Transverse colon (tissue), 4 donors: ENCODE measurements around the gene TMSB10. TPM values are rescaled to one million over a fixed set of nuclear protein-coding genes. Genes with fewer than 3 reads are reported as not detected.

ENCODE experiments used
- DNase-seq: peaks from one replicate; pipeline ENCODE4 v3.0.0-alpha.2; 2019
- H3K27ac ChIP-seq, 4 donors: fragments of 200-600 bp; sonication (generic); 2 replicates each; pipeline ENCODE4 v1.5.1; 2016 to 2018; ENCODE audit warnings: inconsistent platforms in 4 of 4
- H3K27me3 ChIP-seq: fragments of 200-600 bp; sonication (generic); 2 replicates; pipeline ENCODE4 v1.5.1; 2017; ENCODE audit warnings: inconsistent platforms
- H3K36me3 ChIP-seq, 4 donors: fragments of 200-600 bp; sonication (generic); 2 replicates each; pipeline ENCODE4 v1.5.1; 2017 to 2019; ENCODE audit warnings: inconsistent platforms in 4 of 4
- H3K4me1 ChIP-seq, 4 donors: fragments of 200-600 bp; sonication (generic); 2 replicates each; pipeline ENCODE4 v1.5.1; 2017 to 2020; ENCODE audit warnings: inconsistent platforms in 4 of 4
- H3K4me3 ChIP-seq, 4 donors: fragments of 200-600 bp; sonication (generic); 1 replicate in 1 of 4; 2 replicates in 3 of 4; pipeline versions ENCODE4 v1.5.1 to v1.6.1; 2017 to 2019; ENCODE audit warnings: inconsistent platforms in 4 of 4
- H3K9me3 ChIP-seq, 2 donors: fragments of 200-600 bp; sonication (generic); 2 replicates each; pipeline ENCODE4 v1.5.1; 2017 to 2019; ENCODE audit warnings: inconsistent platforms in 2 of 2
- EP300 ChIP-seq: sonication (generic); formaldehyde crosslinking; IDR thresholded peaks from one replicate; pipeline ENCODE4 v1.6.1; 2017; ENCODE audit warnings: antibody characterized with exemption, low read depth
- POLR2A ChIP-seq: fragments of 450-650 bp; IDR thresholded peaks from one replicate; pipeline ENCODE4 v1.6.1; 2016; ENCODE audit warnings: antibody characterized with exemption, mild to moderate bottlenecking, moderate library complexity
- POLR2AphosphoS5 ChIP-seq, 3 donors: sonication (generic); formaldehyde crosslinking; IDR thresholded peaks; one replicate each; pipeline ENCODE4 v1.6.1; 2016; ENCODE audit warnings: antibody characterized with exemption in 3 of 3
- WGBS, 2 donors: methylation state at CpG; one replicate each; pipeline ENCODE4 v1.1.5; 2018; ENCODE audit warnings: low coverage in 1 of 2; 5-methylcytosine and 5-hydroxymethylcytosine counted together
- in situ Hi-C, 4 donors: fragments of 200-750 bp; cut with MboI; loops; one replicate each; pipeline versions ENCODE4 v1.15.0 to v1.15.1; 2017; ENCODE audit warnings: low sequenced_read_pairs in 3 of 4, low pct_ligation_motif_present in 1 of 4, low pct_unique_long_range_greater_than_20kb in 1 of 4
- intact Hi-C: fragments of 100-400 bp; cut with DNase I; formaldehyde crosslinking; loops from one replicate; pipeline ENCODE4 v1.15.1; 2023; ENCODE audit warnings: low total_unique reads
- total RNA-seq, 4 donors: library from RNA; depleted of rRNA; stranded (reverse); fragments of >200 nt; gene quantifications; one replicate each; pipeline ENCODE4 v1.1.0, GENCODE V29; 2016
- TF ChIP-seq, protein P1 (sequence below), 5 experiments: fragments of 200-600 bp in 3 of 5; fragments of 450-650 bp in 2 of 5; sonication (generic) in 3 of 5; IDR thresholded peaks; 1 replicate in 2 of 5; 2 replicates in 3 of 5; pipeline ENCODE4 v1.5.1; 2016 to 2017; ENCODE audit warnings: antibody characterized with exemption in 5 of 5, inconsistent platforms in 3 of 5, mild to moderate bottlenecking in 2 of 5, moderate library complexity in 1 of 5

The TMSB10 gene
- total RNA-seq, 4 donors from 2014 or later = 1,619 to 4,787 (median 3,693) TPM

DNA sequence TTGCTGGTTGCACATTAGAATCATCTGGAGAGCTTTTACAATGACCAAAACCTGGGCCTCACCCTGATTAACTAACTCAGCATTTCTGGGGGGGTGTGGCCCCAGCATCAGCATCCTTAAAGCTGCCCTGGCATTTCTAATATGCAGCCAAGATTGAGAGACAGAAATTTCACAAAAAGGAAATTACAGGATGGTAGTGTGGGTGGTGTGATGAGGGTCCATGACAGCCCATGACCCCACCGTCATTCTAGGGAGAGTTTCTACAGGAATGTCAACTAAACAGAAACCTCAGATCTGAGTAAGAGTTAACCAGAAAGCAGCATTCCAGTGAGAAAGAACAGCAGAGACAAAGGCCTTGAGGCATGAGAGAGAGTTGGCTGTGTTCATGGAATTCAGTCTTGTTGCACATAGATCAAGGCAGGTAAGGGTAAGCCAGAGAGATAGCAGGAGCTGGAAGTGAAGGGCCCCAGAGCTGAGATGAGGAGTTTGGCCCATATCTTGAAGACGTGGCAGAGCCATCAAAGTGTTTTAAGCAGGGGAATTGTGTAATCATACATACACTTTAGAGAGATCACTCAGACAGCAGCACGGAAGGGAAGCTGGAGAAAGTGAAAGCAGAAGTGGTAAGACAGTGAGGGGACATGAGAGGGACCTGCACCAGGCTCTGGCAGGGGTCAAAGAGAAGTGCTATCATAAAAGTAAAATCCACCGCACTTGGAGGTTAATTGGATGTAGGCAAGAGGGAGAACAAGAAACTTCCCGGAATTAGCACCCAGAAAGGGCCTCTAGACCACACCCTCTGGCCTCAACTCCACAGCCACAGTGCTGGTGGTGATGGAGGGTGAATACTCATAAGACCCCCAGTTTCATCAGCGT is 16.8 kb upstream of the TMSB10 start:
- no peaks in the 10 kb centered on the region for H3K36me3 ChIP-seq
- in situ Hi-C loops = no loop called here
- H3K9me3 ChIP-seq = no peaks in the 10 kb centered on the region
- TF ChIP-seq POLR2A = no peak
- no peak for TF ChIP-seq POLR2AphosphoS5 (IDR thresholded peaks at IDR 0.05)
- TF ChIP-seq, protein P1, sequence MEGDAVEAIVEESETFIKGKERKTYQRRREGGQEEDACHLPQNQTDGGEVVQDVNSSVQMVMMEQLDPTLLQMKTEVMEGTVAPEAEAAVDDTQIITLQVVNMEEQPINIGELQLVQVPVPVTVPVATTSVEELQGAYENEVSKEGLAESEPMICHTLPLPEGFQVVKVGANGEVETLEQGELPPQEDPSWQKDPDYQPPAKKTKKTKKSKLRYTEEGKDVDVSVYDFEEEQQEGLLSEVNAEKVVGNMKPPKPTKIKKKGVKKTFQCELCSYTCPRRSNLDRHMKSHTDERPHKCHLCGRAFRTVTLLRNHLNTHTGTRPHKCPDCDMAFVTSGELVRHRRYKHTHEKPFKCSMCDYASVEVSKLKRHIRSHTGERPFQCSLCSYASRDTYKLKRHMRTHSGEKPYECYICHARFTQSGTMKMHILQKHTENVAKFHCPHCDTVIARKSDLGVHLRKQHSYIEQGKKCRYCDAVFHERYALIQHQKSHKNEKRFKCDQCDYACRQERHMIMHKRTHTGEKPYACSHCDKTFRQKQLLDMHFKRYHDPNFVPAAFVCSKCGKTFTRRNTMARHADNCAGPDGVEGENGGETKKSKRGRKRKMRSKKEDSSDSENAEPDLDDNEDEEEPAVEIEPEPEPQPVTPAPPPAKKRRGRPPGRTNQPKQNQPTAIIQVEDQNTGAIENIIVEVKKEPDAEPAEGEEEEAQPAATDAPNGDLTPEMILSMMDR (IDR thresholded peaks at IDR 0.05) = no peak
- no peak for TF ChIP-seq EP300
- WGBS, 2 donors = 20 to 67% methylated on average over 1 to 6 of the region's 6 CpGs
- H3K4me1 ChIP-seq = peaks cover 0 to 17% (median 7%) of the 10 kb centered on the region in 4 donors
- no peaks in the 10 kb centered on the region for H3K27me3 ChIP-seq
- peak overlapping the region; percentile 60 to 82 (median 62) for H3K27ac ChIP-seq
- peak overlapping the region in 2 of 4 donors; percentile 8 to 36 for H3K4me3 ChIP-seq
- intact Hi-C loops = no loop called here
- DNase-seq = peak; percentile 52

DNA sequence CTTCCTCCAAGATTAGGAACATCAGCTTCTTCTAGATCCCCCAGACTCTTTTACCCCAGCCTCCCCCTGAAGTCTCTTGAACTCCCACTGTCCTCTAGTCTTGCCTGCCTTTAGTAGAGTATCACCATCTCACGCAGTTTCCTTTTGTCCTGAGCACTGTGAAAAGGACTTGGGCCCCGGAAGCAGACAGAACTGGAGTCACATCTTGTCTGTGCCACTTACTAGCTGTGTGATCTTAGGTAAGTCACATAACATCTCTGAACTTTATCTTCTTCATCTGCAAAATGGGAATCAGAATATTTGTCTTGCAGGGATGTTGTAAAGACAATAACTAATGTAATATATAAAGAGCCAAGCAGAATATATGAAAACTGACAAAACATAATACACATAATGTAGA is 16.1 kb upstream of the TMSB10 start:
- peak overlapping the region in 1 of 4 donors; percentile 36 for H3K4me3 ChIP-seq
- peak overlapping the region; percentile 60 to 82 (median 62) for H3K27ac ChIP-seq
- 77 to 88% methylated on average over 2 of the region's 2 CpGs for WGBS, 2 donors
- TF ChIP-seq POLR2AphosphoS5 (IDR thresholded peaks at IDR 0.05) (no peak), EP300 (no peak), POLR2A (no peak)
- TF ChIP-seq, protein P1 (IDR thresholded peaks at IDR 0.05) = no peak
- in situ Hi-C loops (no loop called here), intact Hi-C loops (no loop called here)
- H3K9me3 ChIP-seq = no peaks in the 10 kb centered on the region
- DNase-seq = no peak
- no peaks in the 10 kb centered on the region for H3K36me3 ChIP-seq
- peaks cover 0 to 23% (median 9%) of the 10 kb centered on the region in 4 donors for H3K4me1 ChIP-seq
- H3K27me3 ChIP-seq = no peaks in the 10 kb centered on the region

DNA sequence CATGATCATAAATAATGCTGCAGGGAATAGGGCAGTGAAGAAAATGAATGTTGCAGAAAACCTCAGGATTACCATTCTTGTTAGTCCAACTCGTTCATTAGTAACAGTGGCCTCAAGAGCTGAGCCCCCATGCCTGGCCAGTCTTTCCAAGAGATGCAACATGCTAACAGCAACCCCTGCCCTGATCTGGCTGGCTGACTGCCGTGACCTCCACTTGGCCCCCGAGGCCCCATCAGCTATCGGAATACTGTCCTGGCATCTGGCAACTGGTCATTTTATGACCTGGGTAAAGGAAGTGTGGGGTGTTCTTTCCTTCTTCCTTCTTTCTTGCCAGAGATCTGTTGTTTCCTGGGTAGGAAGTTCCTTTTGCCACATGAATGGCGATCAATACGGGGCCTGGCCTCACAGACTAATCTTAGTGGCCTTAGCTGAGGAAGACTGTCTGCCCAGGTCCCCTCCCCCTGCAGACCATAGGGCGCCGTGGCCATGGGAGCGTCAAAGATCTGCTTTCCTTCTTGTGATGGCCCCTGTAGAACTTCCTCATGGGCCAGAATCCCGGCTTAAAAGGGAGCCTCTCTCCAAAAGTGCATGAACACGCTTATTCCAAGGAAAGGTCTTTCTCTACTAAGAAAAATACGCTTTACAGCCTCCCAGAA is 14.0 kb upstream of the TMSB10 start:
- H3K27ac ChIP-seq = no peak overlapping the region
- WGBS, 2 donors = 92 to 100% methylated on average over 4 to 12 of the region's 12 CpGs
- H3K9me3 ChIP-seq = no peaks in the 10 kb centered on the region
- no peak overlapping the region for H3K4me3 ChIP-seq
- intact Hi-C loops (no loop called here), in situ Hi-C loops (no loop called here)
- TF ChIP-seq, protein P1 (IDR thresholded peaks at IDR 0.05) = no peak
- TF ChIP-seq POLR2AphosphoS5 (IDR thresholded peaks at IDR 0.05) (no peak), EP300 (no peak), POLR2A (no peak)
- DNase-seq = no peak
- H3K36me3 ChIP-seq = no peaks in the 10 kb centered on the region
- H3K27me3 ChIP-seq = no peaks in the 10 kb centered on the region
- H3K4me1 ChIP-seq = peaks cover 0 to 30% (median 10%) of the 10 kb centered on the region in 4 donors

DNA sequence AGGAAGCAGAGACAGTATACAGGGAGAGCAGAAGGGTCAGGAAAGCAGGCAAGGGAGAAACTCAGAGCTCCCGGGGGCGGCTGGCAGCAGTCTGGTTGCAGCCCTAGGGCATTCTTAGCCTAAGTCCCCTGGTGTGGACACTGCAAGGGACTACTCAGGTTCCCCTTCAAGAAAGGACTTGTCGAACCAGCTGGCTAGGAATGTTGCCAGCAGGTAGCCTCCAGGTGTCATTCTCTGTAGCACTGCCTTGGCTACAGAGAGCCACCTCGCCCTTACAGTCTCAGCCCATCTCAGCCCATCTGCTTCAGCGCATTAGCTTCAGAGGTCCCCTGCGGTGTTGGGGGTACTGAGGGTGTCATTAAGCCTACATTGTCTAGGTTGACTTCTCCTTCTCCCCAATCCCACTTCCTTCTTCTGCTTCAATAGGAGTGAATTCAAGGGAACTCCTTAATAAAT is 11.3 kb upstream of the TMSB10 start:
- Histone ChIP-seq H3K4me3 (no peak overlapping the region), H3K27me3 (no peaks in the 10 kb centered on the region), H3K4me1 (peaks cover 3 to 35% (median 8%) of the 10 kb centered on the region in 4 donors), H3K9me3 (no peaks in the 10 kb centered on the region), H3K36me3 (no peaks in the 10 kb centered on the region), H3K27ac (peak overlapping the region in 1 of 4 donors; percentile 51)
- intact Hi-C loops = no loop called here
- 60 to 77% methylated on average over 1 to 6 of the region's 6 CpGs for WGBS, 2 donors
- in situ Hi-C loops = no loop called here
- DNase-seq = no peak
- no peak for TF ChIP-seq POLR2A
- no peak for TF ChIP-seq EP300
- TF ChIP-seq, protein P1 (IDR thresholded peaks at IDR 0.05) = no peak
